Activated CD8-positive, alpha-beta memory T cell treated with anti-CD3 and anti-CD28 coated beads for 1 hour (primary cell): ENCODE results near the gene GALR2.
"Not testable (repeated sequence)": the region's sequence is repeated elsewhere in the genome, so short reads cannot be mapped to it uniquely, and the experiment has no call there.

ENCODE experiments used
- DNase-seq, 2 donors: peaks; one replicate each; pipeline ENCODE4 v3.0.0-alpha.2; 2020; ENCODE audit warnings: low read depth in 1 of 2; ENCODE audit errors: extremely low read depth in 1 of 2

GALR2 gene, protein sequence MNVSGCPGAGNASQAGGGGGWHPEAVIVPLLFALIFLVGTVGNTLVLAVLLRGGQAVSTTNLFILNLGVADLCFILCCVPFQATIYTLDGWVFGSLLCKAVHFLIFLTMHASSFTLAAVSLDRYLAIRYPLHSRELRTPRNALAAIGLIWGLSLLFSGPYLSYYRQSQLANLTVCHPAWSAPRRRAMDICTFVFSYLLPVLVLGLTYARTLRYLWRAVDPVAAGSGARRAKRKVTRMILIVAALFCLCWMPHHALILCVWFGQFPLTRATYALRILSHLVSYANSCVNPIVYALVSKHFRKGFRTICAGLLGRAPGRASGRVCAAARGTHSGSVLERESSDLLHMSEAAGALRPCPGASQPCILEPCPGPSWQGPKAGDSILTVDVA

DNA sequence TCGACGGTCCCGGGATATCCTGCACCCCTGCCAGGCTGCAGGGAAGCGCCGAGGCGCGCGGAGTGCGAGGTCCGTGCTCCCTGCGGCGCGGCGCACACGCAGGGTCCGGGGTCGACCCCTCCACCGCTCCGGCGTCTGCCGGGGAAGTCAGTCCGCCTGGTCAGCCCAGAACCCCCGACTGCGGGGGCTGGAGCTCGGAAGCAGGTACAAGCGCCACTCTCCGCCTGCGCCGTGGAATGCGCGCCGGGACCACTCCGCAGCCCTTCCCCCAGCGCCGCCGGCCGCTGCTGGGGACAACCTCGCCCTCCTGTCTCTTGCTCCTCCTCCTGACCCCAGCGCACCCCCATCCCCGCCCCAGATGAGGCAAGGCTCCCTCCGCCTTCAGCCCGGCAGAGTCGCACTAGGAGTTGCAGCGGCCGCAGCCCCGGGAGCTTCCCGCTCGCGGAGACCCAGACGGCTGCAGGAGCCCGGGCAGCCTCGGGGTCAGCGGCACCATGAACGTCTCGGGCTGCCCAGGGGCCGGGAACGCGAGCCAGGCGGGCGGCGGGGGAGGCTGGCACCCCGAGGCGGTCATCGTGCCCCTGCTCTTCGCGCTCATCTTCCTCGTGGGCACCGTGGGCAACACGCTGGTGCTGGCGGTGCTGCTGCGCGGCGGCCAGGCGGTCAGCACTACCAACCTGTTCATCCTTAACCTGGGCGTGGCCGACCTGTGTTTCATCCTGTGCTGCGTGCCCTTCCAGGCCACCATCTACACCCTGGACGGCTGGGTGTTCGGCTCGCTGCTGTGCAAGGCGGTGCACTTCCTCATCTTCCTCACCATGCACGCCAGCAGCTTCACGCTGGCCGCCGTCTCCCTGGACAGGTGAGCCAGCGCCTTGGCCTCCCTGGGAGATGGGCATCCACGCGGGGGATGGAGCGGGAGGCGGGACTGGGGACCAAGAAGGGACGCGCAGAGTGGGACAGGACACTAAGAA lies at the start of gene GALR2:
Gene GALR2 (plus strand): TSS at position 392 of the 974 bp plus-strand sequence. CDS start 103 bp downstream, at position 495.
- DNase-seq: no peak

DNA sequence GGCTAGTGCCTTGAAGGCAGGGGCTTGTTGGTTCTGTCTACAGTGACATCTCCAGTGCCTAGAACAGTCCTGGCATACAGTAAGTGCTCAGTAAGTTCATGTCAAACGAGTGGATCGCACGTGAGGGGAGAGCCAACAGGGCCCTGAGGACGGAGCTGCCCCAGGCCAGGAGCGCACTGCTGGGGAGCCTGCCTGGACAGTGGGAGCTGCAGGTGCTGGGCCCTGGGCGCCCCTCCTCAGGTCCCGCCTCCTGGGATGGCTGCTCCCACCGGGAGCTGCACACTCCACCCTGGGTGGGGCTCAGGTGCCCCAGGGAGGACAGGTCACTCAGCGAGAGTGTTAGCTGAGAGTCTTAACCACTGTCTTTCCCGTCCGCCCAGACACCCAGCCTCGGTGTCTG lies 49.3 kb upstream of the GALR2 start:
- DNase-seq: no peak

DNA sequence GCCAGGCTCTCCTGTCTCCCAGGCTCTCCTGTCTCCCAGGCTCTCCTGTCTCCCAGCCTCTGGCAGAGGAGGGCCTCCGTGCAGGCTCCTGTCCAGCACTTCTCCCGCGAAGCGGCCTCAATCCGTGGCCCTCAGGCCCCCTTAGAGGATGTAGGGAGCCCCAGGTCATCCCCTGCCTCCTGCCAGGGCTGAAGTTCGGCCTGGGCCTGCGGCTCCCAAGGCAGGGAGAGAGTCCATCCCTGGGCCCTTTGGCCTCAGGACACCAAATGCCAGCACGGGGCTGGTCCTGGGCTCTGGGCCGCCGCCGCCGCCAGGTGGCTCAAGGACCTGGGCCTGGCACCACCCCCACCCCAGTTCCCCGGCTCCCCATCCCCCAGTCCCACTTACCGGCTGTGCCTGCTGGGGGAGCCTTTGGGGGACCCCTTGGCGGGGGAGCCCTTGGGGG lies 47.8 kb upstream of the GALR2 start:
- no peak for DNase-seq

DNA sequence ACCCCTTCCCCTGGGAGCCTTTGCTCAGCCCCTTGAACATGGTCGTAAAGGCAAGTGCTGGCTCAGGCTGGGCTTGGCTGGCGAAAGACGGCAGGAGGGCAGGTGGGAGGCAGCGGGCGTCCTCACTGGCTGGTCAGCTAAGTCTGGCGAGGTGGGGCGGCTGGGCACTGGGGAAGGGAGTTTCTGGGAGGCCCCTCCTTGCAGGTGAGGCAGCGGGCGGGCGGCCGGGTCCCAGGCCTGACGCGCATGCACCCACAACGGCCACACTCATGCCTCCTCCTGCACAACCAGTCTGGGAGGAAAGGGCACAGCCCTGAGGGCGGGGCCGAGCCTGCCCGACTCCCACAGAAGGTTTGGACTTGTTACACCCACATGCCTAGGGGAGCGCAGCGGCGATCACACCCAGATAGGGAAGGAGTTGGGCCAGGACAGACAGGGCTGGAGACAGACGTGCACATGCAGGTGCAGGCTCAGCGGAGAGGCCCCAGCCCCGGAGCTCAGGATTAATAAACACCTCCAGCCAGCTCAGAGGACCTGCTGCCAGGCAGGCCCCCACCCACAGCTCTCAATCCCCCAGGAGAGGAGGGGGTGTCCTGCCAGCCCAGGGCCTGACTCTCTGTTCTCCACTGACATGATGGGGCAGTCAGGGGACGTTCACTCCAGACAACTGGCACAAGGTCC lies 47.3 kb upstream of the GALR2 start, which contains the start of gene EVPL:
Gene EVPL (minus strand): TSS at position 148 of the 681 bp plus-strand sequence. CDS start 108 bp downstream, at position 40.
- no peak for DNase-seq

DNA sequence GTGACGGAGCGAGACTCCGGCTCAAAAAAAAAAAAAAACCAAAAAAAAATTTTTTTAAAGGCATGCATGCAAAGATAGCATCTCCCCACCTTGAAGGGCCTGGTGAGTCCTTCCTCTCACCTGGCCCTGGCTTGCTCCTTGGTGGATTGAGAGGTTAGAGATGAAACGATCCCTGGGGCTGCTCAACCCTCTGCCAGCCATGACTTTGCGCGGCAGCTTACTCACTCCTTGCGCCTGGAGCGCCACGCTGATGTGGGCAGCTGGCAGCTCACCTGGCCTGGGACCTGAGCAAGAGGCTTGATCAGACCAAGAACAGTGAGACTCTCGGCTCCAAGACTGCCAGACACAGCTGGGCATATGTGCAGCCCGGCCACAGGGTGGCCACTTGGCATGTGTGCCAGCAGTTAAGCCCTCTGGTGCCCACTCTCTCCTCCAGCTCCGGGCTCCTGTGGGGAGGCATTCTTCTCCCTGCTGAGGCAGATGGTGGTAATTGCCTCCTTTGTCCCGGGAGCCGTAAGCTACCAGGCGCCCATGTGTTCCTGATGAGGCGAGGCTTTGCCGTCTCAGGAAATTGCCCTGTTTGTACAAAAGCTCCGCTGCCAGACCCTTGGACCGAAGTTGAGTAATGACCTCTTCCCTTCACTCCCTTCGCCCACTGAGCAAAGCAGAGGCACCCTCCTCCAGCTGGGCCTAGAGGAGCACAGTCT lies 42.4 kb upstream of the GALR2 start:
- DNase-seq: no peak

DNA sequence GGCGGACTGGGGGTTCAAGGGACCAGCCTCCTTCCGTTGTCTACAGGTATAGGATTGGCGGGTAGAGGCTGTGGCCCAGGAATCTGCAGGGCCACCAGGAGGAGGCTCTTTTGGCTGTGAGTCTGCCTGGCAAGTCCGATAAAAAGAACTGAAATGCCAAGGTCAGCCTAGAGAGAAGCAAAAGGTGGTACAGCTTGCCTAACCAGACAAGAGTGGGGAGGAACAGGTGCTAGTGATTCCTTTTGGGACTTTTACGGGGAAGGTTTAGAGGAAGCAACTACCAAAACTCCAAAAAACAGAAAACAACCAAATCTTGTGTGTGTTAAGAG lies 41.8 kb upstream of the GALR2 start:
- DNase-seq: no peak

DNA sequence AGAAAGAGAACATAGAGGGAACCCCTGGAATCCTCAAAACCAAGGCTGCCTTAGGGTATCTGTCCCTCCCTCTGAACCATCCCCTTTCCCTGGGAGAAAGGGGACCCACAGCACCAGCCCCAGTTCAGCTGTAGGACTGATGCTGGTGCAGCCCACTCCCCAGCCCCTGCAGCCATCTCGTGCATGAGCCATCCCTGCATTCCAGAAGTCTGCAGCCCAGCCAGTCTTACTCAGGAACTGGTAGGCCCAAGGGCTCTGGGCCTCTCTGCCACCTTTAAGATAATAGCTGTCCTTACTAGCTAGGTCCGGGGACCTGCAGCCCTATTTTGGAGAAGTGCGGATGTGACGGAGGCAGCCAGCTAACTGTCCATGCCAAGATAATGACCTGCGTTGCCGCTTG lies 41.4 kb upstream of the GALR2 start:
- DNase-seq: no peak

DNA sequence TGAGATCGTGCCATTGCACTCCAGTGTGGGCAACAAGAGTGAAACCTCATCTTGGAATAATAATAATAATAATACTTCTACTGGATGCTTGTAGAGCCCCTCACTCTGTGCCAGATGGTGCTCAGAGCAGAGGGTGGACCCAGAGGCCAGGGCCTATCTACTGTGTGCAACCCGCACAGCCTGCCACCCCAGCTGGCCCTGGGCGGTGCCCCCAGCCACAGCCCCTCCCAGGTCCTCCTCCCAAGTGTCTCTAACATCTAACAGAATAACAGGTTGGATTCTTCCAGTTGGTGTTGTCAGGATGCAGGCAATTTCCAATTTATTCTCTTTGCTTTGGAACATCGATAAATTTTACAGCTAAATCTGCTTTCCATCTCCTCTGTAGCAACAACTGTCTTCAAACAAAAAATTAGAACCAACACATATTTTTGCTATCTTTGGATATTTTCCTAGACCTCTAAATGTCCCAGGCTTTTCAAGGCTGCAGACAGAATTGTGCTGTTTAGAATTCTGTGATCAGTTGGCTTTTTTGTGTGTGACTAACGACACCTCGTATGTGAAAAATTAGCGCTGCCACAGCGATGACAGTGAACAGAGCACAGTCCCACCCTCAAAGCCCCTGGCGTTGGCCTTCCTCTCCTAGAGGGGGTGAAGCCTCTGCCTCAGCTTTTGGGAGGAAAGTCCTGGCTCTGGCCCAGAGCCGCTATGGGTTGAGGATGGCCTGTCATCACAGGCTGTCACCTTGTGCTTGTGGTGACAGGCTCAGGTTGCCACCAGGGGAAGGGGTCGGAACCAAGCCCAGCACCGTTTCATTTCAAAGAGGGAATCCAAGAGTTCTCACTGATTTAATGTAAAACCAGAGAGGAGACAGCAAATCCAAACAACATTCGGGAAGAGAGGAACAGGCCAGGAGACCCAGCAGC lies 39.9 kb upstream of the GALR2 start:
- DNase-seq: no peak

DNA sequence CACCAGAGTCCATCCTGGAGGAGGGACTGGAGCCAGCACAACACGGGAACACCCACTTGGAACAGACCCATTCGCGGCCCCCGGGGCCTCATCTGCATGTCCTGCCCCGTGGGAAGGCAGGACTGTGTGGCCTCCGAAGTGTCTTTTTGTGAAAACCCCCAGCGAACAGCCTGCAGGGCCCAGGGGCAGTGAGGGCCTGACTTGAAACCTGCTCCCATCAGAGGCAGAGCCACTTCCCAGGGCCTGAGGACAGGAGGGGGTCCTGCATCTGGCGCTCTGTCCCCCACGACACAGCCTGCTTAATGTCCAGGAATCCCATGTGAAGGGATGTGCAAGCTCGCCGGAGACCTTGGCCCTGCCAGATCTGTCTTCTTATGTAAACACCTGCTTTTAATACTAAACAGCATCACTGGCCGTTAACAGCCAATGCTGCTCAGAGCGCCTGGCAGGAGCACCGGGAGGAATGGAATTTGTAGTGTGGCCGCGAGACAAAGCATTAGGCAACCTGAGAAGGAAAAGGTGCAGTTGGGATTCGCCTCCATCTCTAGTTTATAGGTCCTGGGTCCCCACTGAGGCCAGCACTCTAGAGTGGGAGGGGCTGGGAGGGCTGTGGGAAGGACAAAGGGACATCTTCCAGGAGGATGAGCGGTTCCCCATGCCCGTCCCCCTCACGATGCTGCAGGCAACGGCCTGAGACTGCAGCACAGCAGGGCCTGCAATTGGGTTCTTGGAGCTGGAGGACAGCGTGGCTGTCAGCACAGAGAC lies 37.9 kb upstream of the GALR2 start:
- DNase-seq: no peak

DNA sequence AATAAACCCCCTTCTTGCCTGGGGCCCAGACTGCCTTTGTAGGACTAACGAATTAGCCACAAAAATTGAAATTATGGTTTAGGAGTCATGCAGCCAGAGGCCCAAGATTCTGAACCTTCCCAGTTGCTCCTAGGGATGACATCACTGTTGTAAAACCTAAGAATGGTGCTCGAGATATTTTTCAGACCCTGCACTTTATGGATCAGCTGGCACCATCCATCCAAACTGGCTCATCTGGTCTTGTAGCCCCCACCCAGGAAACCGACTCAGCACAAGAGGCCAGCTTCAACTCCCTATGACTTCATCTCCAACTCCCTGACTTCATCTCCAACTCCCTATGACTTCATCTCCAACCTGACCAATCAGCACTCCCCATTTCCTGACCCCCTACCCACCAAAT lies 36.5 kb upstream of the GALR2 start:
- DNase-seq: no peak

DNA sequence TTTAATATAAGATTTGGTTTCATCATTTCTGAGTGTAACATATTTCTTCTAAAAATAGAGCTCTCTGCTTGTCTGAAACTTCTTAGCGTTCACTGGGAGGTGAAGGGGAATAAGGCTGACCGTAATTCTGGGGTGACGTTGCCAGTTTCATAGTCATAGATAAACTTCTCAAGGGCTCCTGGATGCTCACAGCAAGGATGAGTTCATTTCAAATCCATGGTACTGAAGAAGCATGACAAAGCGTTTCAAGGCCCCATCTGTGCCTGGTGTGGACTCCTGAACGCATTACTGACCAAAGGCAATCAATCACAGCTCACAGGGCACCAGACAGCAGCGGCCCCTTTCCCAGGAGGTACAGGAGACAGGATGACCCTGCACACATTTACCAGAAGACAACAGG lies 35.5 kb upstream of the GALR2 start:
- DNase-seq: no peak

DNA sequence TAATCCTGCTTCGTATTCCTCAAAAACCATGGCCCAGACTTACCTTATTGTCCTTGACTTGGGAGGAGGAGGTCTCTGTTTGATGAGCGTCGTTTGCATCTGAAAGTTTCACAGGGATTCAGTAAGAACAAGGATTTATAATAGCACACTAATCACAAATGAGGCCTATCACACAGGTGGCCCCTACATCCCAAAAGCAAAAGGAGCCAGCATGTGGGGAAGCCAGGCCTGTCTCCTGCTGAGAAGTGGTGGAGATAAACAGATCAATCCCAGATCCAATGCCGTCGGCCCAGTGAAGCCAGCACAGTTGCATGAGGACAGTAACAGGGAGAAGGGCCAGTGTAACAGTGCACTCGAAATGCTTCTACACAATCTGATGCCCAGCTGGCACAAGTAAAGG lies 34.2 kb upstream of the GALR2 start:
- DNase-seq: no peak

DNA sequence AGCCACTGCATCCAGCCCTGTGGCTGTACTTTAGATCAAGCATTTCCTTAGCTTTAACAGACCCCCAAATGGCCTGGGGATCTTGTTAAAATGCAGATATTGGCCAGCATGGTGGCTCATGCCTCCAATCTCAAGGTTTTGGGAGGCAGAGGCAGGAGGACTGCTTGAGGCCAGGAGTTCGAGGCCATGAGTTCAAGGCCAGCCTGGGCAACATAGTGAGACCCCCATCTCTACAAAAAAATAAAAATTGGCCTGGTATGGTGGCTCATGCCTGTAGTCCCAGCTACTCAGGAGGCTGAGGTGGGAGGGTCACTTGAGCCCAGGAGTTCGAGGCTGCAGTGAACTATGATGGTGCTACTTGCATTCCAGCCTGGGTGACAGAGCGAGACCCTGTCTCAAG lies 31.7 kb upstream of the GALR2 start:
- DNase-seq: not testable (repeated sequence)

DNA sequence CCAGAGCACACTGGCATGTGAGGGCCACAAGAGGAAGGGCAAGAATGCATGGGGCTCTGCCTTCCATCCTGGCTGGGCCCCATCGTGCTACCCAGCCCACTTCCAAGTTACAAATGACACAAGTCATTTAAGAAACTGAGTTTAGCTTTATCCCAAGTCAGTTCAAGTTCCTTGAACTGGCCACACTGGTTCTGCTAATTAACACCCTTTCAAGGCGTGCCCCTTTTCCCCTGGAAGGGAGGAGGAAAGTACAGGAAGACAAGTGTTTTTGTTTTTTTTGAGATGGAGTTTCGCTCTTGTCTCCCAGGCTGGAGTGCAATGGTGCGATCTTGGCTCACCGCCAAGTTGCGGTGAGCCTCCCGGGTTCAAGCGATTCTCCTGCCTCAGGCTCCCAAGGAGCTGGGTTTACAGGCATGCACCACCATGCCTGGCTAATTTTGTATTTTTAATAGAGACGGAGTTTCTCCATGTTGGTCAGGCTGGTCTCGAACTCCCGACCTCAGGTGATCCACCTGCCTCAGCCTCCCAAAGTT lies 30.0 kb upstream of the GALR2 start:
- not testable (repeated sequence) for DNase-seq

DNA sequence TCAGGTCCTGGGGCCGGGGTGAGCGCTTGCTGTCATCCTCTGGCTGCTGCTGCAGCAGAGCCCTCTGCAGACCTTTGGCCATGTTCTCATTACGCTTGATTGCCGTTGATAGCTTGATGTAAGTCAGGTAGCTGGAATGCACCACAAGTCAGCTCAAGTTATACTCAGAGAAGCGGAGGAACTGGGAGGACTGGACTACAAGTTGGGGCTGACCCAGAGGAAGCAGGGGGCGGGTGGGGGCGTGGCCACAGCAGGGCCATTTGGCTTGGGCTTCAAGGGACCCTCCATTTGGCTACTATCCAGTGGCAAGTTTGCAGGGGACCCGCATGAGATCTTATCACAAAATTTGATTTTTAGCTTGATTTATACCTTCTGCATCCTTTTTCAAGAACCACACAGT lies 28.5 kb upstream of the GALR2 start:
- DNase-seq: no peak

DNA sequence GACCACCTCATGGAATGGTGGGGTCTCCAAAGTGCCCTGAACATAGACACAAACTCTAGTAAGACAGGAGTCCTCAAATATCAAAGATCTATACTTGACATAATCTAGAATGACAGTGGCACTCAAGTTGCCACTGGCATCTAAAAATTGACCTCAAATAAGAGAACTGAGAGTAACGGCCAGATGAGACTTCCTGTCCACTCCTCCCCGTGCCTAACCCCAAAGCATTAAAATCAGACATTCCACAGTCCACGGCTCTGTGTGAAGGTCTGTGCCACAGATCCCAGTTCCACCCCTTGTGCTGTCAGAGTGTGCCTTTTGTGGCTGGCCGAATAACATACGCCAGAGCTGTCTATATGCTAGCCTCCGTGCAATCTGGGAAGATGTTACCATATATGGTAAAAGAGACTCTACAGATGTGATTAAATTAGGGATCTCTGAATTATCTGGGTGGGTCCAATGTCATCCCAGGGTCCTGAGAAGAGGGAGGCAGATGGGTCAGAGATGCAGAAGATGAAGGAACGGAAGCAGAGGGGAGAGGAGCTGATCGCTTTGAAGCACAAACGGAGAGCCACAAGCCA lies 26.5 kb upstream of the GALR2 start:
- no peak for DNase-seq

DNA sequence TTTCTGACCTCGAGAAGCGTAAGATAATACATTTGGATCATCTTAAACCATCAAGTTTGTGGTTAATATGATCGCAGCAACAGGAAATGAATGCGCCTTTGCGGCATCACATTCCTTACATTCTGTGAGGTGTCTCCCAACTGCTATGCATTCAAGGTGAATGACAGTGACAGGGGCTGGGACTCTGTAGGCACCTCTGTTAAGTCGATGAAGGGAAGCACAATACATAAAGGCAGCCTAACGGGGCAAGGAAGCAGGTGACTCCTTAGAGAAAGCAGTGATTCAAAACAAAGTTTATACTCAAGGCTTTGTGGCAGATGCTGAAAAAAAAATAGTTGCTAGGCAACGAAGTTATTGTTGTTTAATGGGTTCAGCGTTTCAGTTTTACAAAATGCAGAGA lies 25.9 kb upstream of the GALR2 start:
- DNase-seq: no peak

DNA sequence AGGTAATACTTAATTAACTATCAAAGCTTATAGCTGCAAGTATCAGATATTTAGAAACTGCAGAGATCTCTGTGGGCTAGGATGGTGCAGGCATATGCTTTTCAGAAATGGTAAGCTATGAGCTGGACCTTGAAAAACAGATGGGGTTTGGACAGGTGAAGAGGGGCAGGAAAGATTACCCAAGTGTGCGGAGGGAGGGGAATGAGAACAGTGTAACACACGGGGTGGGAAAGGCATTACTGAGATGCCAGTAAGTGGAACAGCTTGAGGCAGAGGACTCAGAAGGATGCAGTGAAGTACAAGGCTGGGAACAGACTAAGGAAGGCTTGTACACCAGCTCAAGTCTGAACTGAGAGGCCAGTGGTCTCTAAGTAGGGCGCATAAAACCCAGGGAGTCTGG lies 25.3 kb upstream of the GALR2 start:
- no peak for DNase-seq
